ENCODE data around the gene MAP2K1. TPM values are rescaled to one million over a fixed set of nuclear protein-coding genes. Genes with fewer than 3 reads are reported as not detected.

MAP2K1 gene
- total and polyA plus RNA-seq, 9 of the 15 experiments (the other 6 are each of a cell fraction or from before 2014, with no cell fraction given), result 7.5 to 58.3 (median 30.0) TPM

DNA sequence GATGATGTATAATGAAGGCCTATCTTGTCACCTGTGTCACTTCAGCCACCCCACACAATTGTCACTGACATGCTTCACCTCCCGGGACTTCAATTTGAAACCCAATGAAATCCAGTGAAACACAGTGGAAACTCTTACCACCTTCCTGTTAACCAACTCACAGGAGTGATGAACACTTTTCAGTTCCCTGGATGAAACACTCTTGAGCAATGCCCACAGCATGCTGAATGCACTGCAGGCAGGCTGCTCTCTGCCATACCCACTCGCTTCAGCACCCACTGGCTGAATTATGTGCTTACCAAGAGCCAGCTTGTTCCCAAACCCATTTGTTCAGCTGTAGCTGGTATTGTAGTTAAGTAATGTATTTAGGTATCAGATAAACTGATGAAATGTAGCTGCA is 47.0 kb downstream of the MAP2K1 start (continued):
- no peak for TF ChIP-seq CTCFL (IDR thresholded peaks at IDR 0.05; ENCODE audit: borderline replicate concordance, insufficient read depth, low read depth, low read length, poor library complexity, severe bottlenecking)

- DNase-seq (ENCODE audit: extremely low read depth in 1 of 4, low spot score in 3 of 4) (no peak), FAIRE-seq (no peak), ATAC-seq (no peak)
- Histone ChIP-seq H3K4me3 (no peak overlapping the region), H3K27ac (ENCODE audit: extremely low read depth, low read depth, low read length) (no peak overlapping the region), H3K79me2 (ENCODE audit: control insufficient read depth, insufficient read depth, low read length) (0 out of 3 replicates have a peak, but pooled peaks cover 3% of the 10 kb centered on the region), H3K9me3 (replicated peaks; ENCODE audit: control insufficient read depth, insufficient read depth, low read depth, low read length) (no peaks in the 10 kb centered on the region), H4K20me1 (replicated peaks; ENCODE audit: control insufficient read depth, insufficient read depth, low read length) (no peaks in the 10 kb centered on the region; the same call in 1 of the 2 replicates), H3K36me3 (ENCODE audit: control insufficient read depth, insufficient read depth, low read length) (peaks cover 86% of the 10 kb centered on the region), H3K9me1 (ENCODE audit: control insufficient read depth, insufficient read depth, low read length) (peaks cover 3% of the 10 kb centered on the region), H3K4me1 (replicated peaks in 1 of 2; ENCODE audit: control insufficient read depth in 2 of 2, insufficient read depth in 2 of 2, low read length in 2 of 2) (no peaks in the 10 kb centered on the region), H2AFZ (ENCODE audit: low read depth, low read length) (no peak overlapping the region), H3K27me3 (ENCODE audit: control insufficient read depth in 2 of 2, insufficient read depth in 2 of 2, low read length in 2 of 2) (no peaks in the 10 kb centered on the region), H3K4me2 (ENCODE audit: insufficient read depth, low read length) (no peak overlapping the region), H3K9ac (ENCODE audit: insufficient read depth in 1 of 2, low read depth in 2 of 2, low read length in 2 of 2) (no peak overlapping the region)
- WGBS (ENCODE audit: insufficient coverage, low coverage, missing lambda C conversion rate), result 92% methylated on average over 2 of the region's 2 CpGs
- ChIA-PET POLR2A (no interaction called here), CTCF (ENCODE audit: low intra/inter-chr PET ratio) (no interaction called here)
- no TSS peak for BruUV-seq (replicated peaks)
- in situ Hi-C loops (cut with MboI) (no loop called here), intact Hi-C loops (cut with micrococcal nuclease) (no loop called here)
- TF ChIP-seq ATF7 (IDR thresholded peaks at IDR 0.05), result no peak
- TF ChIP-seq IRF9 (tag; IDR thresholded peaks at IDR 0.05), result no peak
- no peak for TF ChIP-seq KLF6 (CRISPR knock-in tag; IDR thresholded peaks at IDR 0.05; ENCODE audit: borderline replicate concordance)
- TF ChIP-seq CHD1 (IDR thresholded peaks at IDR 0.05; ENCODE audit: low read length), result no peak
- no peak for TF ChIP-seq ZNF134 (CRISPR knock-in tag; conservative IDR thresholded peaks at IDR 0.05)
- no peak for TF ChIP-seq CHCHD3 (CRISPR knock-in tag; IDR thresholded peaks at IDR 0.05)
- TF ChIP-seq PRDM10 (IDR thresholded peaks at IDR 0.05; ENCODE audit: partially characterized antibody), result no peak
- no peak for TF ChIP-seq ZNF280A (IDR thresholded peaks at IDR 0.05; ENCODE audit: low read depth, partially characterized antibody)
- no peak for TF ChIP-seq ZC3H4 (CRISPR knock-in tag; IDR thresholded peaks at IDR 0.05; ENCODE audit: borderline replicate concordance)
- TF ChIP-seq ZNF24 (IDR thresholded peaks at IDR 0.05), result no peak
- no peak for TF ChIP-seq ZNF431 (CRISPR knock-in tag; IDR thresholded peaks at IDR 0.05)
Measured at GRCh38 chr15:66440501-66440900, 53.8 kb downstream of the MAP2K1 start.
